CD4-positive, alpha-beta T cell (primary cell): ENCODE measurements around the gene RIN3. TPM values are rescaled to one million over a fixed set of nuclear protein-coding genes. Genes with fewer than 3 reads are reported as not detected.

Source experiments
- ATAC-seq: fragments of 200-7000 bp; cut with Tn5 transposase; one replicate; pipeline ENCODE4 v1.10.0; 2022; ENCODE audit warnings: mild to moderate bottlenecking; ENCODE audit not compliant: poor library complexity
- CTCF ChIA-PET: fragments of 350-600 bp; sonication (Branson Sonifier 250); formaldehyde crosslinking; loops from one replicate; lab custom pipeline; 2021; ENCODE audit warnings: antibody characterized with exemption, inconsistent platforms; lab: Charles Lee
- POLR2A ChIA-PET: fragments of 350-600 bp; sonication (Branson Sonifier 250); formaldehyde crosslinking; loops from one replicate; lab custom pipeline; 2021; ENCODE audit warnings: antibody characterized with exemption, inconsistent platforms; lab: Charles Lee
- DNase-seq, 14 experiments: peaks; one replicate each; pipeline ENCODE4 v3.0.0-alpha.2; 2013 to 2020; ENCODE audit warnings: mixed read lengths in 2 of 14
- H3K27ac ChIP-seq, 2 donors: one replicate each; pipeline versions ENCODE4 v1.5.1 to v1.7.0; 2013; ENCODE audit warnings: low read length in 2 of 2, low read depth in 1 of 2, mild to moderate bottlenecking in 1 of 2
- H3K27me3 ChIP-seq, 2 experiments: 1 replicate in 1 of 2; 2 replicates in 1 of 2; pipeline versions ENCODE4 v1.6.1 to v1.7.0; 2013; ENCODE audit warnings: low read length in 2 of 2, control low read depth in 1 of 2, mild to moderate bottlenecking in 1 of 2, moderate library complexity in 1 of 2; ENCODE audit not compliant: insufficient read depth in 2 of 2, control insufficient read depth in 1 of 2
- H3K36me3 ChIP-seq: one replicate; pipeline ENCODE4 v1.6.1; 2013; ENCODE audit warnings: low read length, control low read depth; ENCODE audit not compliant: insufficient read depth
- H3K4me1 ChIP-seq: one replicate; pipeline ENCODE4 v1.6.1; 2013; ENCODE audit warnings: low read length, control low read depth; ENCODE audit not compliant: insufficient read depth
- H3K4me3 ChIP-seq: one replicate; pipeline ENCODE4 v1.5.1; 2013; ENCODE audit warnings: mild to moderate bottlenecking, low read length, moderate library complexity
- H3K9me3 ChIP-seq, 2 experiments: 1 replicate in 1 of 2; 2 replicates in 1 of 2; pipeline versions ENCODE4 v1.6.1 to v1.7.0; 2013; ENCODE audit warnings: low read length in 2 of 2, mild to moderate bottlenecking in 2 of 2, control low read depth in 1 of 2, moderate library complexity in 1 of 2; ENCODE audit not compliant: control insufficient read depth in 1 of 2, insufficient read depth in 1 of 2
- H3K27ac Mint-ChIP-seq: one replicate; pipeline ENCODE4 v1.8.0; 2020; ENCODE audit warnings: mixed read lengths
- H3K27me3 Mint-ChIP-seq: one replicate; pipeline ENCODE4 v1.8.0; 2021; ENCODE audit warnings: mixed read lengths
- H3K36me3 Mint-ChIP-seq: one replicate; pipeline ENCODE4 v1.8.0; 2021; ENCODE audit warnings: low read depth, mixed read lengths
- H3K4me1 Mint-ChIP-seq: one replicate; pipeline ENCODE4 v1.8.0; 2021; ENCODE audit warnings: low read depth, mixed read lengths
- H3K4me3 Mint-ChIP-seq: one replicate; pipeline ENCODE4 v1.8.0; 2020; ENCODE audit warnings: mild to moderate bottlenecking, mixed read lengths
- H3K9me3 Mint-ChIP-seq: one replicate; pipeline ENCODE4 v1.8.0; 2020; ENCODE audit warnings: mixed read lengths
- CTCF ChIP-seq: fragments of 200-600 bp; IDR thresholded peaks from one replicate; pipeline ENCODE4 v1.8.0; 2022; ENCODE audit warnings: antibody characterized with exemption, mild to moderate bottlenecking
- intact Hi-C, 2 experiments: fragments of 100-400 bp; cut with DNase I in 1 of 2; cut with micrococcal nuclease in 1 of 2; formaldehyde crosslinking; loops; one replicate each; pipeline versions ENCODE4 v1.15.1 to v1.9.0; 2023 to 2025; cut with DNase I, micrococcal nuclease
- total RNA-seq, 174 experiments: library from RNA in 2 of 174; stranded (reverse) in 2 of 174; gene quantifications; one replicate each; pipeline ENCODE4 v1.2.3 and lab custom pipeline; 2021 to 2026

Gene RIN3
- total RNA-seq, 2 experiments from 2014 or later = 67.9 to 72.2 TPM

- H3K27ac ChIP-seq = peak overlapping the region in 1 of 2 donors; percentile 21
- Mint-ChIP-seq H3K27me3 (no peaks in the 10 kb centered on the region), H3K4me1 (peaks cover 49% of the 10 kb centered on the region)
Observed at GRCh38 chr14:92513966-92514843, 624 bp downstream of the RIN3 start.

GRCh38 chr14:92514844-92515514 is 1.4 kb downstream of the RIN3 start:
- CTCF ChIA-PET = no interaction called here
- peak overlapping the region; percentile 82 for H3K4me3 ChIP-seq
- ATAC-seq = no peak
- H3K27me3 ChIP-seq = no peaks in the 10 kb centered on the region
- Mint-ChIP-seq H3K4me3 (peak overlapping the region; percentile 81), H3K4me1 (peaks cover 51% of the 10 kb centered on the region), H3K36me3 (no peaks in the 10 kb centered on the region), H3K27me3 (no peaks in the 10 kb centered on the region), H3K9me3 (no peaks in the 10 kb centered on the region), H3K27ac (peak overlapping the region; percentile 54)
- POLR2A ChIA-PET = interaction anchor here (0.6 to 2.0 kb wide), 3 partner anchors 9 to 41 kb away, joined by 3 to 7 read pairs (median 5); no protein-coding TSS in a partner anchor
- intact Hi-C loops = loop anchor here in 1 of 2 experiments (5.0 to 10.0 kb wide), 3 partner anchors 67 to 170 kb away; no protein-coding TSS in a partner anchor
- TF ChIP-seq CTCF = no peak
- H3K4me1 ChIP-seq = peaks cover 64% of the 10 kb centered on the region
- no peak for DNase-seq
- no peak overlapping the region for H3K27ac ChIP-seq
- H3K36me3 ChIP-seq = no peaks in the 10 kb centered on the region
- no peaks in the 10 kb centered on the region for H3K9me3 ChIP-seq

More at GRCh38 chr14:92513966-92514843, 624 bp downstream of the RIN3 start:
- no peaks in the 10 kb centered on the region for H3K36me3 ChIP-seq
- ChIA-PET POLR2A (interaction anchor here (0.6 to 2.0 kb wide), 3 partner anchors 10 to 42 kb away, joined by 3 to 7 read pairs (median 5); no protein-coding TSS in a partner anchor), CTCF (no interaction called here)
- no peaks in the 10 kb centered on the region for H3K27me3 ChIP-seq
- Mint-ChIP-seq H3K9me3 (no peaks in the 10 kb centered on the region), H3K27ac (no peak overlapping the region), H3K4me3 (peak overlapping the region; percentile 76), H3K36me3 (no peaks in the 10 kb centered on the region)
- peak; percentile 62 for ATAC-seq
- no peaks in the 10 kb centered on the region for H3K9me3 ChIP-seq
- intact Hi-C loops = loop anchor here in 1 of 2 experiments (5.0 to 10.0 kb wide), 2 partner anchors 68 to 171 kb away; no protein-coding TSS in a partner anchor
- TF ChIP-seq CTCF = no peak
- peak in 12 of 14 experiments; percentile 10 to 60 (median 27) for DNase-seq
- H3K4me3 ChIP-seq = peak overlapping the region; percentile 82
- H3K4me1 ChIP-seq = peaks cover 58% of the 10 kb centered on the region

- peaks cover 55% of the 10 kb centered on the region for H3K4me1 Mint-ChIP-seq
- no peak for DNase-seq
- POLR2A ChIA-PET = interaction anchor here (0.6 to 2.1 kb wide), 4 partner anchors 8 to 497 kb away, joined by 3 to 7 read pairs (median 5); no protein-coding TSS in a partner anchor
Observed at GRCh38 chr14:92515546-92516343, 2.2 kb downstream of the RIN3 start.

More at GRCh38 chr14:92515546-92516343, 2.2 kb downstream of the RIN3 start:
- ATAC-seq = no peak
- no peaks in the 10 kb centered on the region for H3K36me3 ChIP-seq
- no peaks in the 10 kb centered on the region for H3K9me3 ChIP-seq
- TF ChIP-seq CTCF = no peak
- no peaks in the 10 kb centered on the region for H3K27me3 ChIP-seq
- Mint-ChIP-seq H3K27me3 (no peaks in the 10 kb centered on the region), H3K4me3 (peak overlapping the region; percentile 81), H3K27ac (peak overlapping the region; percentile 54), H3K9me3 (no peaks in the 10 kb centered on the region), H3K36me3 (no peaks in the 10 kb centered on the region)
- peaks cover 64% of the 10 kb centered on the region for H3K4me1 ChIP-seq
- intact Hi-C loops = loop anchor here in 1 of 2 experiments (5.0 to 10.0 kb wide), 2 partner anchors 87 to 169 kb away; no protein-coding TSS in a partner anchor
- H3K4me3 ChIP-seq = no peak overlapping the region
- CTCF ChIA-PET = no interaction called here
- no peak overlapping the region for H3K27ac ChIP-seq
